Measurements from ENCODE around the gene SEL1L3.

The SEL1L3 gene

GRCh38 chr4:25759101-25759500 lies 103.7 kb downstream of the SEL1L3 start:
- H3K4me3 ChIP-seq (ENCODE audit: low read depth, low read length): no peak overlapping the region
- no peaks in the 10 kb centered on the region for H3K4me1 ChIP-seq (ENCODE audit: control insufficient read depth, insufficient read depth, low read length)
- CTCF ChIA-PET: no interaction called here
- no peak overlapping the region for H3K27ac ChIP-seq (ENCODE audit: extremely low read depth, low read depth, low read length)
- H3K9me3 ChIP-seq (ENCODE audit: control insufficient read depth, insufficient read depth, low read depth, low read length): no peaks in the 10 kb centered on the region
- POLR2A ChIA-PET: no interaction called here
- H3K36me3 ChIP-seq (ENCODE audit: control insufficient read depth in 2 of 2, insufficient read depth in 1 of 2, low read length in 2 of 2): peaks cover 0 to 24% of the 10 kb centered on the region in 2 experiments; a peak in 1 of 3 replicates
- TF ChIP-seq ZNF48 (tag by site-specific recombination; IDR thresholded peaks at IDR 0.05): no peak
- no peak for TF ChIP-seq WT1 (tag by site-specific recombination; IDR thresholded peaks at IDR 0.05)
- no peak for TF ChIP-seq ZNF549 (tag by site-specific recombination; IDR thresholded peaks at IDR 0.05)
- TF ChIP-seq ZNF585B (tag by site-specific recombination; IDR thresholded peaks at IDR 0.05): no peak
- no peak for TF ChIP-seq ZBTB44 (tag by site-specific recombination; IDR thresholded peaks at IDR 0.05)
- no peak for TF ChIP-seq ZNF837 (tag by site-specific recombination; IDR thresholded peaks at IDR 0.05)
- no peak for TF ChIP-seq ZNF488 (tag by site-specific recombination; IDR thresholded peaks at IDR 0.05)
- TF ChIP-seq ZNF571 (tag by site-specific recombination; IDR thresholded peaks at IDR 0.05): no peak
- no peak for TF ChIP-seq ZNF626 (tag by site-specific recombination; IDR thresholded peaks at IDR 0.05)
- no peak for TF ChIP-seq PATZ1 (tag by site-specific recombination; IDR thresholded peaks at IDR 0.05)
- TF ChIP-seq ZNF473 (tag by site-specific recombination; IDR thresholded peaks at IDR 0.05): no peak

- no peaks in the 10 kb centered on the region for H3K4me1 ChIP-seq (ENCODE audit: control insufficient read depth, insufficient read depth, low read length)
- ChIA-PET CTCF (no interaction called here), POLR2A (no interaction called here)
- no peaks in the 10 kb centered on the region for H3K9me3 ChIP-seq (ENCODE audit: control insufficient read depth, insufficient read depth, low read depth, low read length)
- H3K27ac ChIP-seq (ENCODE audit: extremely low read depth, low read depth, low read length): no peak overlapping the region
- H3K4me3 ChIP-seq (ENCODE audit: low read depth, low read length): no peak overlapping the region
- no peak for TF ChIP-seq ZSCAN23 (tag by site-specific recombination; IDR thresholded peaks at IDR 0.05)
- TF ChIP-seq ZNF768 (tag by site-specific recombination; IDR thresholded peaks at IDR 0.05): no peak
- no peak for TF ChIP-seq MYNN (tag by site-specific recombination; IDR thresholded peaks at IDR 0.05; ENCODE audit: borderline replicate concordance)
- no peak for TF ChIP-seq ZNF747 (tag by site-specific recombination; IDR thresholded peaks at IDR 0.05)
- no peak for TF ChIP-seq PRDM1 (tag by site-specific recombination; IDR thresholded peaks at IDR 0.05)
- TF ChIP-seq ZNF626 (tag by site-specific recombination; IDR thresholded peaks at IDR 0.05): no peak
- TF ChIP-seq KLF8 (tag by site-specific recombination; IDR thresholded peaks at IDR 0.05): no peak
- peaks cover 0 to 22% of the 10 kb centered on the region in 2 experiments; a peak in 1 of 3 replicates for H3K36me3 ChIP-seq (ENCODE audit: control insufficient read depth in 2 of 2, insufficient read depth in 1 of 2, low read length in 2 of 2)
These were observed 105.3 kb downstream of the SEL1L3 start for GRCh38 chr4:25757452-25757851.

- POLR2A ChIA-PET: no interaction called here
- Histone ChIP-seq H3K9me3 (ENCODE audit: control insufficient read depth, insufficient read depth, low read depth, low read length) (no peaks in the 10 kb centered on the region), H3K27ac (ENCODE audit: extremely low read depth, low read depth, low read length) (no peak overlapping the region), H3K4me1 (ENCODE audit: control insufficient read depth, insufficient read depth, low read length) (no peaks in the 10 kb centered on the region), H3K4me3 (ENCODE audit: low read depth, low read length) (no peak overlapping the region), H3K36me3 (ENCODE audit: control insufficient read depth in 2 of 2, insufficient read depth in 1 of 2, low read length in 2 of 2) (peaks cover 0 to 22% of the 10 kb centered on the region in 2 experiments; a peak in 1 of 3 replicates)
- CTCF ChIA-PET: interaction anchor here (3.7 kb wide), 1 partner anchor 11 kb away, joined by 14 read pairs; no protein-coding TSS in a partner anchor
- TF ChIP-seq ZNF544 (tag by site-specific recombination; IDR thresholded peaks at IDR 0.05) (no peak), ZNF501 (tag by site-specific recombination; IDR thresholded peaks at IDR 0.05) (no peak), SETDB1 (IDR thresholded peaks at IDR 0.05; ENCODE audit: insufficient read length, low read length) (no peak), ZNF514 (tag by site-specific recombination; IDR thresholded peaks at IDR 0.05) (no peak), ZNF19 (tag by site-specific recombination; IDR thresholded peaks at IDR 0.05; ENCODE audit: low read depth) (no peak), TSHZ1 (tag by site-specific recombination; IDR thresholded peaks at IDR 0.05; ENCODE audit: borderline replicate concordance) (no peak), ZSCAN30 (tag by site-specific recombination; IDR thresholded peaks at IDR 0.05) (no peak)
These were observed 106.3 kb downstream of the SEL1L3 start for GRCh38 chr4:25756503-25756902.
